OCI-LY3 (cell line): ENCODE data around the gene RFX3.

ENCODE experiments used
- H2AFZ ChIP-seq: fragments of 200-600, 300-600 bp; shearing (Covaris generic); 2 replicates; pipeline ENCODE4 v1.6.0; 2014; ENCODE audit warnings: antibody characterized with exemption, low read depth, low read length
- H3K27ac ChIP-seq: fragments of 200-600, 300-600 bp; sonication (generic); 2 replicates; pipeline ENCODE4 v1.5.1; 2014; ENCODE audit warnings: mild to moderate bottlenecking, low read length, moderate library complexity, mixed read lengths
- H3K27me3 ChIP-seq: fragments of 200-600, 300-600 bp; sonication (generic); 2 replicates; pipeline ENCODE4 v1.6.1; 2014; ENCODE audit warnings: low read depth, low read length, mixed read lengths
- H3K36me3 ChIP-seq: fragments of 200-600, 300-600 bp; sonication (generic); replicated peaks from 2 replicates; pipeline ENCODE3; 2014; ENCODE audit warnings: low read depth, low read length, mixed read lengths
- H3K4me1 ChIP-seq: fragments of 300-600, 200-600 bp; sonication (generic); 2 replicates; pipeline ENCODE4 v1.6.1; 2014; ENCODE audit warnings: low read length, mixed read lengths
- H3K4me2 ChIP-seq: fragments of 200-600, 300-600 bp; sonication (generic); 2 replicates; pipeline ENCODE4 v1.6.1; 2014; ENCODE audit warnings: low read length, mixed read lengths
- H3K4me3 ChIP-seq: fragments of 300-600, 200-600 bp; sonication (generic); 2 replicates; pipeline ENCODE4 v1.5.1; 2014; ENCODE audit warnings: antibody characterized with exemption, mild to moderate bottlenecking, low read length, moderate library complexity
- H3K79me2 ChIP-seq: fragments of 300-600, 200-600 bp; shearing (Covaris generic); 2 replicates; pipeline ENCODE4 v1.6.1; 2014; ENCODE audit warnings: mild to moderate bottlenecking, low read length, mixed read lengths
- H3K9ac ChIP-seq: fragments of 300-600, 200-600 bp; shearing (Covaris generic); 2 replicates; pipeline ENCODE4 v1.6.0; 2014; ENCODE audit warnings: mild to moderate bottlenecking, low read length, moderate library complexity
- H3K9me3 ChIP-seq: fragments of 200-600, 300-600 bp; shearing (Covaris generic); 2 replicates; pipeline ENCODE4 v1.6.1; 2014; ENCODE audit warnings: low read length, mixed read lengths; ENCODE audit not compliant: insufficient read depth
- H4K20me1 ChIP-seq: fragments of 200-600, 300-600 bp; sonication (generic); 2 replicates; pipeline ENCODE4 v1.6.1; 2016; ENCODE audit warnings: low read length, mixed read lengths; ENCODE audit not compliant: insufficient read depth
- EZH2phosphoT487 ChIP-seq: fragments of 200-600 bp; shearing (Covaris generic); IDR thresholded peaks from 2 replicates; pipeline ENCODE4 v1.6.1; 2018; ENCODE audit warnings: antibody characterized with exemption, mixed run types, low read depth
- TF ChIP-seq, protein P1 (sequence below): fragments of 200-600, 300-600 bp; sonication (generic); IDR thresholded peaks from 2 replicates; pipeline ENCODE4 v1.5.1; 2014; ENCODE audit warnings: antibody characterized with exemption, low read length, low read depth

RFX3 gene

GRCh38 chr9:3281399-3281798 is 244.4 kb downstream of the RFX3 start:
- H3K4me2 ChIP-seq, result peak overlapping the region; percentile 23
- no peak overlapping the region for H3K9ac ChIP-seq
- H3K9me3 ChIP-seq, result no peaks in the 10 kb centered on the region
- peaks cover under 1% of the 10 kb centered on the region for H3K36me3 ChIP-seq
- peaks cover 18% of the 10 kb centered on the region for H3K4me1 ChIP-seq
- H3K27ac ChIP-seq, result no peak overlapping the region
- no peak for TF ChIP-seq EZH2phosphoT487
- TF ChIP-seq, protein P1, sequence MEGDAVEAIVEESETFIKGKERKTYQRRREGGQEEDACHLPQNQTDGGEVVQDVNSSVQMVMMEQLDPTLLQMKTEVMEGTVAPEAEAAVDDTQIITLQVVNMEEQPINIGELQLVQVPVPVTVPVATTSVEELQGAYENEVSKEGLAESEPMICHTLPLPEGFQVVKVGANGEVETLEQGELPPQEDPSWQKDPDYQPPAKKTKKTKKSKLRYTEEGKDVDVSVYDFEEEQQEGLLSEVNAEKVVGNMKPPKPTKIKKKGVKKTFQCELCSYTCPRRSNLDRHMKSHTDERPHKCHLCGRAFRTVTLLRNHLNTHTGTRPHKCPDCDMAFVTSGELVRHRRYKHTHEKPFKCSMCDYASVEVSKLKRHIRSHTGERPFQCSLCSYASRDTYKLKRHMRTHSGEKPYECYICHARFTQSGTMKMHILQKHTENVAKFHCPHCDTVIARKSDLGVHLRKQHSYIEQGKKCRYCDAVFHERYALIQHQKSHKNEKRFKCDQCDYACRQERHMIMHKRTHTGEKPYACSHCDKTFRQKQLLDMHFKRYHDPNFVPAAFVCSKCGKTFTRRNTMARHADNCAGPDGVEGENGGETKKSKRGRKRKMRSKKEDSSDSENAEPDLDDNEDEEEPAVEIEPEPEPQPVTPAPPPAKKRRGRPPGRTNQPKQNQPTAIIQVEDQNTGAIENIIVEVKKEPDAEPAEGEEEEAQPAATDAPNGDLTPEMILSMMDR, result no peak
- no peaks in the 10 kb centered on the region for H3K27me3 ChIP-seq
- H2AFZ ChIP-seq, result no peak overlapping the region
- H3K79me2 ChIP-seq, result no peaks in the 10 kb centered on the region
- no peak overlapping the region for H3K4me3 ChIP-seq
- no peaks in the 10 kb centered on the region for H4K20me1 ChIP-seq

DNA sequence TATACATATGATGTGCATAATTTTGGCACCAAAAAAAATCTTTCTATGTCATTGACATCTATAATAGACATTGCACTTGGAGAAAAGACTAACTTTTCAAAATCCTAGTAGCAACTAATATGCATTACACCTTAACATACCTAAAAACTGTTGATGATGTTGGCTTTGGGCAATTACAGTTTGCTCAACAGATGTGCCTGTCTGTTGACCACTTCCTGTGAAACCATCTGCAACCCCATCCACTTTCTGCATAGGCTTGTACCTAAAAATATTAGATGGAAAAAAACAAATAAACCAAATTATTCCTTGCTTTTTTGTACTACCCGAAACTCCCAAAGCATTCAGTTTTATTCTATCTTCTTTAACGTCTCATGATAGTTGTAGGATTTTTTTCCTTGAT is 248.6 kb downstream of the RFX3 start:
- TF ChIP-seq EZH2phosphoT487, result no peak
- TF ChIP-seq, protein P1, result no peak
- Histone ChIP-seq H3K9me3 (no peaks in the 10 kb centered on the region), H3K27ac (no peak overlapping the region), H4K20me1 (no peaks in the 10 kb centered on the region), H2AFZ (no peak overlapping the region), H3K4me3 (no peak overlapping the region), H3K4me1 (peaks cover 18% of the 10 kb centered on the region), H3K4me2 (no peak overlapping the region), H3K27me3 (no peaks in the 10 kb centered on the region), H3K9ac (no peak overlapping the region), H3K36me3 (no peaks in the 10 kb centered on the region), H3K79me2 (no peaks in the 10 kb centered on the region)

DNA sequence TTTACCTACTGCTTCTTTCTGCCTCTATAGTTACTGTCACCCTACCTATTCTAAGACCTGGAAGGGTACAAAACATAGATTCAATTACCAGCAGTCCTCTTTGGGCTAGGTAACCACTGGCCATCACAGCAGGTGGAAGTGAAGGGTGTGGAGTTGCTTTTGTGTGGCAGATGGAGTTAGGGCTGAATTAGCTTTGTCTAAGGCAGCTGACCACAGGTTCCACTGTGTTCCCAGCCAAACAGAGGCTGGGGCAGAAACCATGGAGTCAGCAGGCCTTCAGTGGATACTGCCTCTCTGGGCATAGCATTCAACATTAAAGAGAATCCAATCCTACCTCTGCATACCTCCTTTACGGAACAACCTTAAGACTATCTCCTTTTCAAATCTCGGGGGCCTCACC is 254.2 kb downstream of the RFX3 start:
- Histone ChIP-seq H2AFZ (no peak overlapping the region), H3K27ac (no peak overlapping the region), H3K27me3 (peaks cover 5% of the 10 kb centered on the region; the same call in 1 of the 2 replicates), H3K9me3 (no peaks in the 10 kb centered on the region), H4K20me1 (no peaks in the 10 kb centered on the region), H3K79me2 (no peaks in the 10 kb centered on the region), H3K4me2 (no peak overlapping the region), H3K9ac (no peak overlapping the region), H3K36me3 (no peaks in the 10 kb centered on the region), H3K4me3 (no peak overlapping the region), H3K4me1 (no peaks in the 10 kb centered on the region)
- TF ChIP-seq, protein P1, result no peak
- TF ChIP-seq EZH2phosphoT487, result no peak

- peaks cover 7% of the 10 kb centered on the region; the same call in 1 of the 2 replicates for H3K27me3 ChIP-seq
- no peak overlapping the region for H3K4me2 ChIP-seq
- H3K4me1 ChIP-seq, result no peaks in the 10 kb centered on the region
- no peak overlapping the region for H3K9ac ChIP-seq
- H4K20me1 ChIP-seq, result no peaks in the 10 kb centered on the region
- H2AFZ ChIP-seq, result no peak overlapping the region
- no peaks in the 10 kb centered on the region for H3K36me3 ChIP-seq
- H3K4me3 ChIP-seq, result no peak overlapping the region
- H3K9me3 ChIP-seq, result no peaks in the 10 kb centered on the region
- TF ChIP-seq EZH2phosphoT487, result no peak
- TF ChIP-seq, protein P1, result no peak
- no peaks in the 10 kb centered on the region for H3K79me2 ChIP-seq
- no peak overlapping the region for H3K27ac ChIP-seq
These were observed 254.6 kb downstream of the RFX3 start for GRCh38 chr9:3271157-3271556.
